ENCODE results near the gene PDE4B.

PDE4B gene

GRCh38 chr1:66325594-66326380 is 533.1 kb downstream of the PDE4B start:
- no peak overlapping the region for H3K27ac ChIP-seq
- TF ChIP-seq CTCF (IDR thresholded peaks at IDR 0.05; ENCODE audit: low read depth, low read length, missing control alignments) = no peak
- no peaks in the 10 kb centered on the region for H3K36me3 ChIP-seq (replicated peaks)
- H3K27me3 ChIP-seq (replicated peaks) = no peaks in the 10 kb centered on the region
- no peak overlapping the region for H3K4me3 ChIP-seq (ENCODE audit: low read depth, low read length)
- DNase-seq = no peak
- in situ Hi-C loops (cut with HindIII; ENCODE audit: low pct_ligation_motif_present, low sequenced_read_pairs) = loop anchor here (25.0 kb wide), 1 partner anchor 112 kb away; no protein-coding TSS in a partner anchor

GRCh38 chr1:66326867-66327266 is 534.2 kb downstream of the PDE4B start:
- DNase-seq = no peak
- Histone ChIP-seq H3K27me3 (replicated peaks) (no peaks in the 10 kb centered on the region), H3K27ac (no peak overlapping the region), H3K36me3 (replicated peaks) (no peaks in the 10 kb centered on the region), H3K4me3 (ENCODE audit: low read depth, low read length) (no peak overlapping the region)
- no peak for TF ChIP-seq CTCF (IDR thresholded peaks at IDR 0.05; ENCODE audit: low read depth, low read length, missing control alignments)
- in situ Hi-C loops (cut with HindIII; ENCODE audit: low pct_ligation_motif_present, low sequenced_read_pairs) = loop anchor here (25.0 kb wide), 1 partner anchor 110 kb away; no protein-coding TSS in a partner anchor

- no peak for TF ChIP-seq CTCF (IDR thresholded peaks at IDR 0.05; ENCODE audit: low read depth, low read length, missing control alignments)
- DNase-seq = no peak
- no peak overlapping the region for H3K4me3 ChIP-seq (ENCODE audit: low read depth, low read length)
- H3K27ac ChIP-seq = no peak overlapping the region
- H3K27me3 ChIP-seq (replicated peaks) = no peaks in the 10 kb centered on the region
- no peaks in the 10 kb centered on the region for H3K36me3 ChIP-seq (replicated peaks)
- in situ Hi-C loops (cut with HindIII; ENCODE audit: low pct_ligation_motif_present, low sequenced_read_pairs) = loop anchor here (25.0 kb wide), 1 partner anchor 110 kb away; no protein-coding TSS in a partner anchor
These were observed 534.9 kb downstream of the PDE4B start for GRCh38 chr1:66327588-66327987.

GRCh38 chr1:66328896-66329295 is 536.2 kb downstream of the PDE4B start:
- Histone ChIP-seq H3K4me3 (ENCODE audit: low read depth, low read length) (no peak overlapping the region), H3K27me3 (replicated peaks) (no peaks in the 10 kb centered on the region), H3K27ac (no peak overlapping the region), H3K36me3 (replicated peaks) (no peaks in the 10 kb centered on the region)
- TF ChIP-seq CTCF (IDR thresholded peaks at IDR 0.05; ENCODE audit: low read depth, low read length, missing control alignments) = no peak
- DNase-seq = no peak
- in situ Hi-C loops (cut with HindIII; ENCODE audit: low pct_ligation_motif_present, low sequenced_read_pairs) = loop anchor here (25.0 kb wide), 1 partner anchor 108 kb away; no protein-coding TSS in a partner anchor

- Histone ChIP-seq H3K27ac (no peak overlapping the region), H3K4me3 (ENCODE audit: low read depth, low read length) (no peak overlapping the region), H3K27me3 (replicated peaks) (no peaks in the 10 kb centered on the region), H3K36me3 (replicated peaks) (no peaks in the 10 kb centered on the region)
- no peak for TF ChIP-seq CTCF (IDR thresholded peaks at IDR 0.05; ENCODE audit: low read depth, low read length, missing control alignments)
- no peak for DNase-seq
- in situ Hi-C loops (cut with HindIII; ENCODE audit: low pct_ligation_motif_present, low sequenced_read_pairs) = loop anchor here (25.0 kb wide), 1 partner anchor 107 kb away; no protein-coding TSS in a partner anchor
These were observed 538.0 kb downstream of the PDE4B start for GRCh38 chr1:66330722-66331141.
